Neural cell (in vitro differentiated cells): ENCODE results near the gene ELMO1.

ENCODE experiments used
- EP300 ChIP-seq: fragments of 450-650 bp; conservative IDR thresholded peaks from 2 replicates; pipeline ENCODE4 v1.6.1; 2014; ENCODE audit warnings: antibody characterized with exemption, mild to moderate bottlenecking, moderate library complexity; ENCODE audit not compliant: poor library complexity, severe bottlenecking
- EZH2 ChIP-seq: fragments of 200-600, 300-800 bp; shearing (Covaris generic), sonication (generic); IDR thresholded peaks from 2 replicates; pipeline ENCODE4 v1.6.1; 2014; ENCODE audit warnings: antibody characterized with exemption, low read length, borderline replicate concordance, mild to moderate bottlenecking; ENCODE audit not compliant: insufficient read depth, poor library complexity, severe bottlenecking
- MXI1 ChIP-seq: fragments of 450-650 bp; conservative IDR thresholded peaks from 2 replicates; pipeline ENCODE4 v1.6.1; 2014; ENCODE audit warnings: antibody characterized with exemption, mild to moderate bottlenecking; ENCODE audit not compliant: poor library complexity, severe bottlenecking
- POLR2AphosphoS5 ChIP-seq: IDR thresholded peaks from 2 replicates; pipeline ENCODE4 v1.6.1; 2012
- RAD21 ChIP-seq: fragments of 450-650 bp; conservative IDR thresholded peaks from 2 replicates; pipeline ENCODE4 v1.6.1; 2014; ENCODE audit warnings: antibody characterized with exemption, mild to moderate bottlenecking, moderate library complexity
- SMC3 ChIP-seq: fragments of 450-650 bp; conservative IDR thresholded peaks from 2 replicates; pipeline ENCODE4 v1.6.1; 2014; ENCODE audit warnings: antibody characterized with exemption, mild to moderate bottlenecking, moderate library complexity; ENCODE audit not compliant: poor library complexity
- TAF1 ChIP-seq: IDR thresholded peaks from 2 replicates; pipeline ENCODE4 v1.6.1; 2012; ENCODE audit warnings: low read depth
- TF ChIP-seq, protein P1 (sequence below): fragments of 450-650 bp; IDR thresholded peaks from 2 replicates; pipeline ENCODE4 v1.5.1; 2014; ENCODE audit warnings: antibody characterized with exemption, mild to moderate bottlenecking, moderate library complexity; ENCODE audit not compliant: poor library complexity, severe bottlenecking
- TF ChIP-seq, protein P2 (sequence below): IDR thresholded peaks from 2 replicates; pipeline ENCODE4 v1.6.1; 2012; ENCODE audit warnings: borderline replicate concordance

DNA sequence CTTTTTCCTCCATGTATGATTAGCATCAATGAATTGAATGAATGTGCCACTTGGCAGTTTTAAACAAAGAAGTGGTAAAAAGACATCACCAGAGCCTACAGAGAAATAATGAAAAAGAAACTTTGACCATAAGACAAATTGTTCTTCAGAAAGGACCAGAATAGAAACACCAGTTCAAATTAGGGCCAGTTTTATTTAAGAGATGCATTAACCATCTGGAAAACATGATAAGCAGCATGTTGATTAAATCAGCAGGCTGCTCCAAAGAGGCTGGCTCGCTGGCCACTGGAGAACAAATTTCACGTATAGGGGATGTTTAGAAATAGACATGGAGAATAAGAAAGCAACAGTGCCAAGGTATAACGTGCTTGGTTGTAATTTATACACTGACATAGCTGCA lies 482.0 kb downstream of the ELMO1 start:
- TF ChIP-seq, protein P1, sequence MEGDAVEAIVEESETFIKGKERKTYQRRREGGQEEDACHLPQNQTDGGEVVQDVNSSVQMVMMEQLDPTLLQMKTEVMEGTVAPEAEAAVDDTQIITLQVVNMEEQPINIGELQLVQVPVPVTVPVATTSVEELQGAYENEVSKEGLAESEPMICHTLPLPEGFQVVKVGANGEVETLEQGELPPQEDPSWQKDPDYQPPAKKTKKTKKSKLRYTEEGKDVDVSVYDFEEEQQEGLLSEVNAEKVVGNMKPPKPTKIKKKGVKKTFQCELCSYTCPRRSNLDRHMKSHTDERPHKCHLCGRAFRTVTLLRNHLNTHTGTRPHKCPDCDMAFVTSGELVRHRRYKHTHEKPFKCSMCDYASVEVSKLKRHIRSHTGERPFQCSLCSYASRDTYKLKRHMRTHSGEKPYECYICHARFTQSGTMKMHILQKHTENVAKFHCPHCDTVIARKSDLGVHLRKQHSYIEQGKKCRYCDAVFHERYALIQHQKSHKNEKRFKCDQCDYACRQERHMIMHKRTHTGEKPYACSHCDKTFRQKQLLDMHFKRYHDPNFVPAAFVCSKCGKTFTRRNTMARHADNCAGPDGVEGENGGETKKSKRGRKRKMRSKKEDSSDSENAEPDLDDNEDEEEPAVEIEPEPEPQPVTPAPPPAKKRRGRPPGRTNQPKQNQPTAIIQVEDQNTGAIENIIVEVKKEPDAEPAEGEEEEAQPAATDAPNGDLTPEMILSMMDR = no peak
- TF ChIP-seq TAF1 = no peak
- TF ChIP-seq POLR2AphosphoS5 = no peak
- TF ChIP-seq, protein P2, sequence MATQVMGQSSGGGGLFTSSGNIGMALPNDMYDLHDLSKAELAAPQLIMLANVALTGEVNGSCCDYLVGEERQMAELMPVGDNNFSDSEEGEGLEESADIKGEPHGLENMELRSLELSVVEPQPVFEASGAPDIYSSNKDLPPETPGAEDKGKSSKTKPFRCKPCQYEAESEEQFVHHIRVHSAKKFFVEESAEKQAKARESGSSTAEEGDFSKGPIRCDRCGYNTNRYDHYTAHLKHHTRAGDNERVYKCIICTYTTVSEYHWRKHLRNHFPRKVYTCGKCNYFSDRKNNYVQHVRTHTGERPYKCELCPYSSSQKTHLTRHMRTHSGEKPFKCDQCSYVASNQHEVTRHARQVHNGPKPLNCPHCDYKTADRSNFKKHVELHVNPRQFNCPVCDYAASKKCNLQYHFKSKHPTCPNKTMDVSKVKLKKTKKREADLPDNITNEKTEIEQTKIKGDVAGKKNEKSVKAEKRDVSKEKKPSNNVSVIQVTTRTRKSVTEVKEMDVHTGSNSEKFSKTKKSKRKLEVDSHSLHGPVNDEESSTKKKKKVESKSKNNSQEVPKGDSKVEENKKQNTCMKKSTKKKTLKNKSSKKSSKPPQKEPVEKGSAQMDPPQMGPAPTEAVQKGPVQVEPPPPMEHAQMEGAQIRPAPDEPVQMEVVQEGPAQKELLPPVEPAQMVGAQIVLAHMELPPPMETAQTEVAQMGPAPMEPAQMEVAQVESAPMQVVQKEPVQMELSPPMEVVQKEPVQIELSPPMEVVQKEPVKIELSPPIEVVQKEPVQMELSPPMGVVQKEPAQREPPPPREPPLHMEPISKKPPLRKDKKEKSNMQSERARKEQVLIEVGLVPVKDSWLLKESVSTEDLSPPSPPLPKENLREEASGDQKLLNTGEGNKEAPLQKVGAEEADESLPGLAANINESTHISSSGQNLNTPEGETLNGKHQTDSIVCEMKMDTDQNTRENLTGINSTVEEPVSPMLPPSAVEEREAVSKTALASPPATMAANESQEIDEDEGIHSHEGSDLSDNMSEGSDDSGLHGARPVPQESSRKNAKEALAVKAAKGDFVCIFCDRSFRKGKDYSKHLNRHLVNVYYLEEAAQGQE = no peak
- no peak for TF ChIP-seq EP300
- no peak for TF ChIP-seq EZH2
- TF ChIP-seq SMC3 = no peak
- no peak for TF ChIP-seq RAD21
- TF ChIP-seq MXI1 = no peak
